NCI-H446 treated with DMSO at 0.1 percent for 48 hours (cell line): ENCODE results near the gene ZSCAN25.
A peak's percentile ranks its signal among the peaks of the same experiment; 100 is the strongest.
"Not testable (repeated sequence)": the region's sequence is repeated elsewhere in the genome, so short reads cannot be mapped to it uniquely, and the experiment has no call there.

Source experiments
- DNase-seq: peaks from one replicate; lab custom pipeline; 2025; lab: John Stamatoyannopoulos, UW

The ZSCAN25 gene

GRCh38 chr7:99645590-99645989 lies 28.8 kb downstream of the ZSCAN25 start:
- no peak for DNase-seq

GRCh38 chr7:99648843-99649242 lies 32.1 kb downstream of the ZSCAN25 start:
- no peak for DNase-seq

GRCh38 chr7:99651290-99651689 lies 34.5 kb downstream of the ZSCAN25 start:
- no peak for DNase-seq

GRCh38 chr7:99652671-99653070 lies 35.9 kb downstream of the ZSCAN25 start:
- DNase-seq: no peak

- not testable (repeated sequence) for DNase-seq
These were observed 36.5 kb downstream of the ZSCAN25 start for GRCh38 chr7:99653269-99653668.

GRCh38 chr7:99653754-99654153 lies 37.0 kb downstream of the ZSCAN25 start:
- DNase-seq: no peak

GRCh38 chr7:99654626-99655025 lies 37.9 kb downstream of the ZSCAN25 start:
- DNase-seq: not testable (repeated sequence)

GRCh38 chr7:99657879-99658278 lies 41.1 kb downstream of the ZSCAN25 start:
- DNase-seq: not testable (repeated sequence)

- DNase-seq: no peak
These were observed 48.7 kb downstream of the ZSCAN25 start for GRCh38 chr7:99665312-99666012.

GRCh38 chr7:99666013-99666395 lies 49.3 kb downstream of the ZSCAN25 start:
- no peak for DNase-seq

GRCh38 chr7:99667179-99667578 lies 50.4 kb downstream of the ZSCAN25 start:
- DNase-seq: no peak

GRCh38 chr7:99668541-99668940 lies 51.8 kb downstream of the ZSCAN25 start:
- DNase-seq: no peak

GRCh38 chr7:99669782-99670181 lies 53.0 kb downstream of the ZSCAN25 start:
- DNase-seq: no peak

GRCh38 chr7:99672573-99672972 lies 55.8 kb downstream of the ZSCAN25 start:
- no peak for DNase-seq

GRCh38 chr7:99674995-99675742 lies 58.4 kb downstream of the ZSCAN25 start:
- DNase-seq: no peak

GRCh38 chr7:99677013-99677647 lies 60.4 kb downstream of the ZSCAN25 start:
- no peak for DNase-seq

- DNase-seq: no peak
These were observed 60.9 kb downstream of the ZSCAN25 start for GRCh38 chr7:99677648-99678045.

GRCh38 chr7:99679032-99679399 lies 62.3 kb downstream of the ZSCAN25 start:
- DNase-seq: no peak

GRCh38 chr7:99679400-99680191 lies 62.9 kb downstream of the ZSCAN25 start, which contains the start of gene CYP3A5:
TSS of gene CYP3A5 (minus strand) at chr7:99679996. CDS start at chr7:99679896, 100 bp downstream.
- DNase-seq: peak; percentile 71
